HL-60 (cell line): ENCODE results near the gene EXOC4.

Source experiments
- POLR2AphosphoS5 ChIP-seq: IDR thresholded peaks from 2 replicates; pipeline ENCODE4 v1.6.1; 2012; ENCODE audit warnings: low read depth
- TF ChIP-seq, protein P1 (sequence below): IDR thresholded peaks from one replicate; pipeline ENCODE4 v1.5.1; 2011; ENCODE audit warnings: low read length, control low read depth, inconsistent platforms; ENCODE audit not compliant: insufficient read depth

DNA sequence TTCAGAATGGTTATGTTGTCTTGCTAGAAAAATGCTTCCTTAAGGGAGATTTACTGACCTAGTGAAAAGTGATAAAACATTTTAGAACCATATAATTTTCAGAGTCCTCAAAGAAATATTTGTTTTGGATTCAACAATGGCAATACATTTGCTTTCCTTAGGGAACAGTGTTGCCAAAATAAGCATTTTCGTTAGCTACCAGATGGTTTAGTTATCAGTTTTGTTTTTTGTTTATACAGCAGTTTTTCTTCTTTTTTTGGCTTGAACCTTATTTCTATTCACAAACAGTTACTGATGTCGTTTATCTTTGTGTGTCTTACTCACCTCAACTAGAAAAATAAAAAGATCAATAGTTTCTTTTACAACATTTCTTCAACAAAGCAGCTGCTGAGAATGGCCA, 48.6 kb downstream of the EXOC4 start:
- TF ChIP-seq, protein P1, sequence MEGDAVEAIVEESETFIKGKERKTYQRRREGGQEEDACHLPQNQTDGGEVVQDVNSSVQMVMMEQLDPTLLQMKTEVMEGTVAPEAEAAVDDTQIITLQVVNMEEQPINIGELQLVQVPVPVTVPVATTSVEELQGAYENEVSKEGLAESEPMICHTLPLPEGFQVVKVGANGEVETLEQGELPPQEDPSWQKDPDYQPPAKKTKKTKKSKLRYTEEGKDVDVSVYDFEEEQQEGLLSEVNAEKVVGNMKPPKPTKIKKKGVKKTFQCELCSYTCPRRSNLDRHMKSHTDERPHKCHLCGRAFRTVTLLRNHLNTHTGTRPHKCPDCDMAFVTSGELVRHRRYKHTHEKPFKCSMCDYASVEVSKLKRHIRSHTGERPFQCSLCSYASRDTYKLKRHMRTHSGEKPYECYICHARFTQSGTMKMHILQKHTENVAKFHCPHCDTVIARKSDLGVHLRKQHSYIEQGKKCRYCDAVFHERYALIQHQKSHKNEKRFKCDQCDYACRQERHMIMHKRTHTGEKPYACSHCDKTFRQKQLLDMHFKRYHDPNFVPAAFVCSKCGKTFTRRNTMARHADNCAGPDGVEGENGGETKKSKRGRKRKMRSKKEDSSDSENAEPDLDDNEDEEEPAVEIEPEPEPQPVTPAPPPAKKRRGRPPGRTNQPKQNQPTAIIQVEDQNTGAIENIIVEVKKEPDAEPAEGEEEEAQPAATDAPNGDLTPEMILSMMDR = no peak
- TF ChIP-seq POLR2AphosphoS5 = no peak
